Fibroblast of skin of left quadriceps (primary cell): ENCODE results near the gene SSNA1.

ENCODE experiments used
- DNase-seq, 2 experiments: peaks; one replicate each; pipeline ENCODE4 v3.0.0-alpha.2; 2013; ENCODE audit warnings: low read depth in 2 of 2

Gene SSNA1

GRCh38 chr9:137167747-137168572, 20.5 kb upstream of the SSNA1 start:
- no peak for DNase-seq

- no peak for DNase-seq
These were observed 19.9 kb upstream of the SSNA1 start for GRCh38 chr9:137168573-137168903.

- no peak for DNase-seq
These were observed 19.3 kb upstream of the SSNA1 start for GRCh38 chr9:137168904-137169856.

- DNase-seq, result no peak
These were observed 18.5 kb upstream of the SSNA1 start, which contains the start of gene LRRC26 for GRCh38 chr9:137169896-137170358. Gene LRRC26 (minus strand): TSS chr9:137170051. CDS start chr9:137169943, 108 bp downstream.

GRCh38 chr9:137170486-137171148, 17.9 kb upstream of the SSNA1 start:
- DNase-seq, result no peak

- DNase-seq, result no peak
These were observed 17.2 kb upstream of the SSNA1 start for GRCh38 chr9:137171149-137171900.

GRCh38 chr9:137172901-137173795, 15.3 kb upstream of the SSNA1 start:
- DNase-seq, result no peak

GRCh38 chr9:137173796-137174664, 14.4 kb upstream of the SSNA1 start:
- no peak for DNase-seq

- no peak for DNase-seq
These were observed 13.7 kb upstream of the SSNA1 start for GRCh38 chr9:137174722-137175293.

- no peak for DNase-seq
These were observed 13.0 kb upstream of the SSNA1 start for GRCh38 chr9:137175345-137175961.

GRCh38 chr9:137176302-137177182, 11.9 kb upstream of the SSNA1 start:
- DNase-seq, result no peak

GRCh38 chr9:137178201-137178938, 10.1 kb upstream of the SSNA1 start:
- no peak for DNase-seq

GRCh38 chr9:137178939-137179630, 9.4 kb upstream of the SSNA1 start:
- no peak for DNase-seq

- DNase-seq, result no peak
These were observed 8.7 kb upstream of the SSNA1 start for GRCh38 chr9:137179761-137180160.

GRCh38 chr9:137180491-137180890, 8.0 kb upstream of the SSNA1 start:
- no peak for DNase-seq

GRCh38 chr9:137181680-137182079, 6.8 kb upstream of the SSNA1 start:
- DNase-seq, result no peak
